Lower lobe of right lung (tissue), 2 donors: Measurements from ENCODE around the gene MGAT5. TPM values are rescaled to one million over a fixed set of nuclear protein-coding genes. Genes with fewer than 3 reads are reported as not detected.

Source experiments
- ATAC-seq, 2 donors: fragments of 200-7000 bp; cut with Tn5 transposase; one replicate each; pipeline ENCODE4 v1.9.1; 2020 to 2022; ENCODE audit warnings: mild to moderate bottlenecking in 2 of 2, moderate library complexity in 2 of 2
- DNase-seq: peaks from one replicate; pipeline ENCODE4 v3.0.0-alpha.2; 2020
- H3K27ac ChIP-seq: fragments of 200-600 bp; one replicate; pipeline ENCODE4 v1.8.0; 2022
- H3K27me3 ChIP-seq: fragments of 200-600 bp; one replicate; pipeline ENCODE4 v1.8.0; 2022; ENCODE audit warnings: low read depth
- H3K36me3 ChIP-seq: fragments of 200-600 bp; one replicate; pipeline ENCODE4 v1.8.0; 2022; ENCODE audit warnings: mild to moderate bottlenecking
- H3K4me1 ChIP-seq: fragments of 200-600 bp; one replicate; pipeline ENCODE4 v1.8.0; 2022
- H3K4me3 ChIP-seq: fragments of 200-600 bp; one replicate; pipeline ENCODE4 v1.8.0; 2022; ENCODE audit warnings: mild to moderate bottlenecking
- H3K9me3 ChIP-seq: fragments of 200-600 bp; one replicate; pipeline ENCODE4 v1.8.0; 2022
- CTCF ChIP-seq: fragments of 200-600 bp; IDR thresholded peaks from one replicate; pipeline ENCODE4 v1.8.0; 2022; ENCODE audit warnings: antibody characterized with exemption, mild to moderate bottlenecking
- intact Hi-C: fragments of 100-400 bp; cut with DNase I; formaldehyde crosslinking; loops from one replicate; pipeline ENCODE4 v1.11.0; 2022
- total RNA-seq: library from RNA; stranded (reverse); fragmentation: NEBNext Ultra II Directional; extraction: Animal tissue kit (Norgen Biotek cat#: 25700); gene quantifications from one replicate; pipeline ENCODE4 v1.2.1, GENCODE V29; 2021
- donor health status: DM: no; HTN: yes; CAD: no; lungs with severe emphysema.

The MGAT5 gene
- total RNA-seq, 1 donor from 2014 or later: 61.7 TPM

GRCh38 chr2:134295441-134295840 lies 41.6 kb downstream of the MGAT5 start:
- no peak for ATAC-seq
- Histone ChIP-seq H3K4me1 (peaks cover 36% of the 10 kb centered on the region), H3K27ac (peak overlapping the region; percentile 46), H3K27me3 (no peaks in the 10 kb centered on the region), H3K4me3 (no peak overlapping the region), H3K9me3 (no peaks in the 10 kb centered on the region), H3K36me3 (no peaks in the 10 kb centered on the region)
- DNase-seq: no peak
- TF ChIP-seq CTCF: no peak
- intact Hi-C loops: no loop called here

GRCh38 chr2:134296301-134296700 lies 42.4 kb downstream of the MGAT5 start:
- Histone ChIP-seq H3K36me3 (no peaks in the 10 kb centered on the region), H3K9me3 (no peaks in the 10 kb centered on the region), H3K27me3 (no peaks in the 10 kb centered on the region), H3K4me1 (peaks cover 32% of the 10 kb centered on the region), H3K4me3 (no peak overlapping the region), H3K27ac (no peak overlapping the region)
- TF ChIP-seq CTCF: no peak
- ATAC-seq: no peak
- intact Hi-C loops: no loop called here
- DNase-seq: no peak

- no peak for TF ChIP-seq CTCF
Observed at GRCh38 chr2:134299334-134299733, 45.5 kb downstream of the MGAT5 start.

GRCh38 chr2:134300585-134300984 lies 46.7 kb downstream of the MGAT5 start:
- Histone ChIP-seq H3K36me3 (no peaks in the 10 kb centered on the region), H3K27ac (no peak overlapping the region), H3K9me3 (no peaks in the 10 kb centered on the region), H3K4me3 (no peak overlapping the region), H3K4me1 (peaks cover 23% of the 10 kb centered on the region), H3K27me3 (no peaks in the 10 kb centered on the region)
- ATAC-seq (no peak), DNase-seq (no peak)
- no peak for TF ChIP-seq CTCF
- intact Hi-C loops: no loop called here

More at GRCh38 chr2:134299334-134299733, 45.5 kb downstream of the MGAT5 start:
- Histone ChIP-seq H3K4me3 (no peak overlapping the region), H3K4me1 (peaks cover 36% of the 10 kb centered on the region), H3K27ac (no peak overlapping the region), H3K9me3 (no peaks in the 10 kb centered on the region), H3K27me3 (no peaks in the 10 kb centered on the region), H3K36me3 (no peaks in the 10 kb centered on the region)
- ATAC-seq (no peak), DNase-seq (no peak)
- intact Hi-C loops: no loop called here

- Histone ChIP-seq H3K4me3 (no peak overlapping the region), H3K4me1 (peaks cover 16% of the 10 kb centered on the region), H3K9me3 (no peaks in the 10 kb centered on the region), H3K27me3 (no peaks in the 10 kb centered on the region), H3K27ac (no peak overlapping the region), H3K36me3 (no peaks in the 10 kb centered on the region)
- intact Hi-C loops: no loop called here
- DNase-seq (no peak), ATAC-seq (no peak)
- TF ChIP-seq CTCF: no peak
Observed at GRCh38 chr2:134301099-134301927, 47.4 kb downstream of the MGAT5 start.
